Urinary bladder (tissue), 4 donors: ENCODE measurements around the gene ENTPD8. TPM values are rescaled to one million over a fixed set of nuclear protein-coding genes. Genes with fewer than 3 reads are reported as not detected.
"Not testable (repeated sequence)": the region's sequence is repeated elsewhere in the genome, so short reads cannot be mapped to it uniquely, and the experiment has no call there.

ENCODE experiments used
- DNase-seq: peaks from one replicate; pipeline ENCODE4 v3.0.0-alpha.2; 2015; ENCODE audit errors: extremely low spot score
- H3K27ac ChIP-seq: one replicate; pipeline ENCODE4 v1.5.1; 2013; ENCODE audit warnings: low read depth, mild to moderate bottlenecking, moderate library complexity
- H3K36me3 ChIP-seq: one replicate; pipeline ENCODE4 v1.6.1; 2013; ENCODE audit warnings: mild to moderate bottlenecking, moderate library complexity; ENCODE audit not compliant: insufficient read depth
- H3K4me1 ChIP-seq: one replicate; pipeline ENCODE4 v1.6.1; 2013; ENCODE audit warnings: mild to moderate bottlenecking, moderate library complexity; ENCODE audit not compliant: insufficient read depth
- H3K4me3 ChIP-seq: one replicate; pipeline ENCODE4 v1.5.1; 2013; ENCODE audit warnings: low read depth, low read length
- WGBS: extraction: QIAGEN DNeasy Blood & Tissue Kit; methylation state at CpG from one replicate; pipeline ENCODE4 v1.1.7; 2013; 5-methylcytosine and 5-hydroxymethylcytosine counted together
- polyA plus RNA-seq: library from polyadenylated mRNA; stranded (reverse); fragments of 200-250 nt; gene quantifications from one replicate; pipeline ENCODE4 v1.2.3, GENCODE V29; 2013
- total RNA-seq: library from RNA; depleted of rRNA; stranded (reverse); fragments of >200 nt; gene quantifications from one replicate; pipeline ENCODE4 v1.2.3, GENCODE V29; 2014
- donor health status: healthy with polysubstance abuse.
- donor health status: healthy.

ENTPD8 gene
- total and polyA plus RNA-seq, 2 donors: 0.16 TPM; not detected in 1

GRCh38 chr9:137393176-137394150, 47.7 kb downstream of the ENTPD8 start:
- H3K36me3 ChIP-seq: no peaks in the 10 kb centered on the region
- WGBS: 95% methylated on average over 28 of the region's 28 CpGs
- DNase-seq: no peak

GRCh38 chr9:137392232-137393007, 48.7 kb downstream of the ENTPD8 start:
- H3K36me3 ChIP-seq: no peaks in the 10 kb centered on the region
- WGBS: 95% methylated on average over 23 of the region's 23 CpGs
- H3K4me1 ChIP-seq: no peaks in the 10 kb centered on the region
- no peak overlapping the region for H3K27ac ChIP-seq
- DNase-seq: no peak
- H3K4me3 ChIP-seq: no peak overlapping the region

More at GRCh38 chr9:137393176-137394150, 47.7 kb downstream of the ENTPD8 start:
- H3K4me1 ChIP-seq: no peaks in the 10 kb centered on the region
- H3K27ac ChIP-seq: no peak overlapping the region
- H3K4me3 ChIP-seq: no peak overlapping the region

- Histone ChIP-seq H3K36me3 (no peaks in the 10 kb centered on the region), H3K4me1 (no peaks in the 10 kb centered on the region), H3K27ac (no peak overlapping the region), H3K4me3 (no peak overlapping the region)
- 73% methylated on average over 22 of the region's 22 CpGs for WGBS
- no peak for DNase-seq
These were observed 49.8 kb downstream of the ENTPD8 start for GRCh38 chr9:137391411-137391754.

- H3K27ac ChIP-seq: no peak overlapping the region
- H3K4me3 ChIP-seq: no peak overlapping the region
- H3K4me1 ChIP-seq: no peaks in the 10 kb centered on the region
- no peaks in the 10 kb centered on the region for H3K36me3 ChIP-seq
- WGBS: 77% methylated on average over 42 of the region's 42 CpGs
- DNase-seq: no peak
These were observed 50.4 kb downstream of the ENTPD8 start for GRCh38 chr9:137390553-137391410.

- Histone ChIP-seq H3K4me1 (no peaks in the 10 kb centered on the region), H3K27ac (no peak overlapping the region), H3K4me3 (no peak overlapping the region), H3K36me3 (no peaks in the 10 kb centered on the region)
- DNase-seq: no peak
- WGBS: 96% methylated on average over 13 of the region's 13 CpGs
These were observed 51.8 kb downstream of the ENTPD8 start for GRCh38 chr9:137389428-137389746.

- Histone ChIP-seq H3K4me1 (no peaks in the 10 kb centered on the region), H3K36me3 (no peaks in the 10 kb centered on the region), H3K27ac (no peak overlapping the region), H3K4me3 (no peak overlapping the region)
- no peak for DNase-seq
- 85% methylated on average over 47 of the region's 47 CpGs for WGBS
These were observed 52.3 kb downstream of the ENTPD8 start for GRCh38 chr9:137388589-137389427.

GRCh38 chr9:137387891-137388560, 53.1 kb downstream of the ENTPD8 start:
- Histone ChIP-seq H3K4me1 (no peaks in the 10 kb centered on the region), H3K27ac (no peak overlapping the region), H3K4me3 (no peak overlapping the region), H3K36me3 (no peaks in the 10 kb centered on the region)
- 79% methylated on average over 26 of the region's 26 CpGs for WGBS
- DNase-seq: no peak

GRCh38 chr9:137387114-137387890, 53.9 kb downstream of the ENTPD8 start:
- Histone ChIP-seq H3K4me3 (no peak overlapping the region), H3K4me1 (no peaks in the 10 kb centered on the region), H3K27ac (no peak overlapping the region), H3K36me3 (no peaks in the 10 kb centered on the region)
- no peak for DNase-seq
- WGBS: 69% methylated on average over 34 of the region's 34 CpGs

GRCh38 chr9:137386507-137387113, 54.5 kb downstream of the ENTPD8 start:
- 77% methylated on average over 12 of the region's 12 CpGs for WGBS
- H3K4me1 ChIP-seq, H3K36me3 ChIP-seq, H3K4me3 ChIP-seq, H3K27ac ChIP-seq, DNase-seq: not testable (repeated sequence)

- WGBS: 94% methylated on average over 26 of the region's 26 CpGs
- no peaks in the 10 kb centered on the region for H3K36me3 ChIP-seq
- H3K27ac ChIP-seq: no peak overlapping the region
- no peak for DNase-seq
- H3K4me3 ChIP-seq: no peak overlapping the region
- H3K4me1 ChIP-seq: no peaks in the 10 kb centered on the region
These were observed 56.0 kb downstream of the ENTPD8 start for GRCh38 chr9:137385061-137385655.
